Measurements from ENCODE around the gene CCR3.

Gene CCR3

DNA sequence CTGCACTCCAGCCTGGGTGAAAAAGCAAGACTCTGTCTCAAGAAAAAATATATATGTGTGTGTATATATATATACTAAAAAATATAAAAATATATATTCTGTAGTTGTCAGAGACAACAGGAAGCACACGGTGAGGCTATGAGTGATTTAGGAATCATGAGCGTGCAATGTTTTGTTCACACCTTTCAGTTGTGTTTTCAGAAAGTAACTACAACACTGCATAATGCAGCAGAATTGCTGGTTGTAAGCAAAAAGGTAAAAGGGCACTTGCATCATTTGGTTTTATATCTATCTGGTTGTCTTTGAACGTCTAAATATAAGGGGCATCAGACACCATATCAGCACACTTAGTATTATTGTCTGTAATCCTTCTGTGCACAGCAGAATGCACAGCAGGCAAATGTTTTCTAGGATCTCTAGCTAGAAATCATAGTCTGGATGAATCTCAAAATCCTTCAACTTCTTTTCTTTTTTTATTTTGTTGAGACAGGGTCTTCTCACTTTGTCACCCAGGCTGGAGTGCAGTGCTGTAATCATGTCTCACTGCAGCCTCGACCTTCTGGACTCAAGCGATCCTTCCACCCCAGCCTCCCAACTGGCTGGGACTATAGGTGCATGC, 44.8 kb downstream of the CCR3 start:
- no peak overlapping the region for H3K27ac ChIP-seq
- H2AFZ ChIP-seq = no peak overlapping the region
- H3K27me3 ChIP-seq (ENCODE audit: control insufficient read depth, insufficient read depth, low read length) = no peaks in the 10 kb centered on the region
- H3K4me2 ChIP-seq (ENCODE audit: low read length) = no peak overlapping the region
- no peaks in the 10 kb centered on the region for H3K36me3 ChIP-seq (ENCODE audit: control insufficient read depth, insufficient read depth, low read length)
- H3K4me1 ChIP-seq = no peaks in the 10 kb centered on the region
- no peak overlapping the region for H3K4me3 ChIP-seq (ENCODE audit: low read depth, low read length)
- H3K9me3 ChIP-seq (ENCODE audit: control insufficient read depth, low read length) = no peaks in the 10 kb centered on the region
- H3K79me2 ChIP-seq = no peaks in the 10 kb centered on the region
- TF ChIP-seq, protein P1, sequence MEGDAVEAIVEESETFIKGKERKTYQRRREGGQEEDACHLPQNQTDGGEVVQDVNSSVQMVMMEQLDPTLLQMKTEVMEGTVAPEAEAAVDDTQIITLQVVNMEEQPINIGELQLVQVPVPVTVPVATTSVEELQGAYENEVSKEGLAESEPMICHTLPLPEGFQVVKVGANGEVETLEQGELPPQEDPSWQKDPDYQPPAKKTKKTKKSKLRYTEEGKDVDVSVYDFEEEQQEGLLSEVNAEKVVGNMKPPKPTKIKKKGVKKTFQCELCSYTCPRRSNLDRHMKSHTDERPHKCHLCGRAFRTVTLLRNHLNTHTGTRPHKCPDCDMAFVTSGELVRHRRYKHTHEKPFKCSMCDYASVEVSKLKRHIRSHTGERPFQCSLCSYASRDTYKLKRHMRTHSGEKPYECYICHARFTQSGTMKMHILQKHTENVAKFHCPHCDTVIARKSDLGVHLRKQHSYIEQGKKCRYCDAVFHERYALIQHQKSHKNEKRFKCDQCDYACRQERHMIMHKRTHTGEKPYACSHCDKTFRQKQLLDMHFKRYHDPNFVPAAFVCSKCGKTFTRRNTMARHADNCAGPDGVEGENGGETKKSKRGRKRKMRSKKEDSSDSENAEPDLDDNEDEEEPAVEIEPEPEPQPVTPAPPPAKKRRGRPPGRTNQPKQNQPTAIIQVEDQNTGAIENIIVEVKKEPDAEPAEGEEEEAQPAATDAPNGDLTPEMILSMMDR (IDR thresholded peaks at IDR 0.05) = no peak
- H3K9ac ChIP-seq = no peak overlapping the region

DNA sequence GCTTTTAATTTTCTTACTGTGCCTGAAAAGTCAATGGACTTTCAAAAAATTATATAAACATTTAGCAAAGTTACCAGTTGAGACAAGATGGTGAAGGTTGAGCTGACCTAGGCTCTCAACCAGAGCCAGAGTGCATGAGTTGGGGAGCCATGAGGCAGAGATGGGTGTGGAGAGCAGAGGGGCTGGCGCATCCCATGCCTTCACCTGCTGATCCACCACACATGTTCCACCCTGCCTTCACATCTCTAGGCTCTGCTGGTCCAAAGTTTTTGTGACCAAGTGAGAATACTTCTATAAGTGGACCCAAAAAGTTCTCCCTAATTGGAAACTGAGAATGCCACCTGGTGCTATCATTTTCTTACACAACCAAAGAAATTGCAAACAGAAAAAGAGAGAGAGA, 47.3 kb downstream of the CCR3 start:
- H3K36me3 ChIP-seq (ENCODE audit: control insufficient read depth, insufficient read depth, low read length) = no peaks in the 10 kb centered on the region
- no peak overlapping the region for H3K4me3 ChIP-seq (ENCODE audit: low read depth, low read length)
- TF ChIP-seq, protein P1 (IDR thresholded peaks at IDR 0.05) = no peak
- no peaks in the 10 kb centered on the region for H3K79me2 ChIP-seq
- no peak overlapping the region for H3K9ac ChIP-seq
- no peaks in the 10 kb centered on the region for H3K4me1 ChIP-seq
- H3K27ac ChIP-seq = no peak overlapping the region
- no peak overlapping the region for H3K4me2 ChIP-seq (ENCODE audit: low read length)
- no peaks in the 10 kb centered on the region for H3K27me3 ChIP-seq (ENCODE audit: control insufficient read depth, insufficient read depth, low read length)
- no peak overlapping the region for H2AFZ ChIP-seq
- H3K9me3 ChIP-seq (ENCODE audit: control insufficient read depth, low read length) = no peaks in the 10 kb centered on the region

DNA sequence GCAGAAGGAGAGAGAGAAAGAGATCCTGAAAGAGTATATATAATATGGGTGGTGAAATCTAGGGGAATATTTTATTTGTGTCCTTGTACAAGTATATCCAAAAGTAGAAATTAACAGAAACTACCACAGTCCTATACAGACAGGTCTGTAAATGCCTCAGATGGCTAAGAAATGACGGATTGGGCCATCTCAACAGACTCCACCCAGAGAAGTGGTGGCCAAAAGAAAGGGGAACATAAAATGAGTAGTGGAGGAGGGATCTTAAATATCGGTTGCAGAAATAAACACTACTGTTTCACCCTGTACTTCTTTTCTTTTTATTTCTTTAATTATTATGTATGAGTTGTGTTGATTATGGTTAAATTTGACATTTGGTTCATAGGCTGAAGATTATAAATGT, 47.7 kb downstream of the CCR3 start:
- H3K4me1 ChIP-seq = no peaks in the 10 kb centered on the region
- no peaks in the 10 kb centered on the region for H3K79me2 ChIP-seq
- H3K4me3 ChIP-seq (ENCODE audit: low read depth, low read length) = no peak overlapping the region
- H3K27me3 ChIP-seq (ENCODE audit: control insufficient read depth, insufficient read depth, low read length) = no peaks in the 10 kb centered on the region
- H3K9me3 ChIP-seq (ENCODE audit: control insufficient read depth, low read length) = no peaks in the 10 kb centered on the region
- TF ChIP-seq, protein P1 (IDR thresholded peaks at IDR 0.05) = no peak
- H3K36me3 ChIP-seq (ENCODE audit: control insufficient read depth, insufficient read depth, low read length) = no peaks in the 10 kb centered on the region
- no peak overlapping the region for H3K27ac ChIP-seq
- no peak overlapping the region for H3K4me2 ChIP-seq (ENCODE audit: low read length)
- H2AFZ ChIP-seq = no peak overlapping the region
- no peak overlapping the region for H3K9ac ChIP-seq

DNA sequence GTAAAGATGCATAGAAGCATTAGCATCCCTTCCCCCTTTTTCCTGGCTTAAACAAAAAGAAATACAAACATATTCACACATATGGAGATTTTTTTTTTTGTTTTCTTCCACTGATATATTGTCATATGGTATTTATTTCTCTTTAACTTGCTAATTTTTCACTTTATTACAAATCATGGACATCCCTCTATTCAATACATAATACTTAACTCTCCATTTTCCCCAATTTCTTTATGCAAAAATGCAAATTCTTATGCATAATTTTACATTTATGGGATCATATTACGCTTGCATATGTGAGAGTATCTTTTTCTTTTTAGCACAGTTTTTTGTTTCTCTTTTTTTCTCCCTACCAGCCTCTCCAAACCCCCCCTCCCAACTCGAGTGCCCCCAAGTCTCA, 48.8 kb downstream of the CCR3 start:
- Histone ChIP-seq H3K27me3 (ENCODE audit: control insufficient read depth, insufficient read depth, low read length) (no peaks in the 10 kb centered on the region), H3K9me3 (ENCODE audit: control insufficient read depth, low read length) (no peaks in the 10 kb centered on the region), H3K36me3 (ENCODE audit: control insufficient read depth, insufficient read depth, low read length) (no peaks in the 10 kb centered on the region), H3K4me2 (ENCODE audit: low read length) (no peak overlapping the region), H3K4me3 (ENCODE audit: low read depth, low read length) (no peak overlapping the region), H3K27ac (no peak overlapping the region), H2AFZ (no peak overlapping the region), H3K9ac (no peak overlapping the region), H3K4me1 (no peaks in the 10 kb centered on the region), H3K79me2 (no peaks in the 10 kb centered on the region)
- TF ChIP-seq, protein P1 (IDR thresholded peaks at IDR 0.05) = no peak

DNA sequence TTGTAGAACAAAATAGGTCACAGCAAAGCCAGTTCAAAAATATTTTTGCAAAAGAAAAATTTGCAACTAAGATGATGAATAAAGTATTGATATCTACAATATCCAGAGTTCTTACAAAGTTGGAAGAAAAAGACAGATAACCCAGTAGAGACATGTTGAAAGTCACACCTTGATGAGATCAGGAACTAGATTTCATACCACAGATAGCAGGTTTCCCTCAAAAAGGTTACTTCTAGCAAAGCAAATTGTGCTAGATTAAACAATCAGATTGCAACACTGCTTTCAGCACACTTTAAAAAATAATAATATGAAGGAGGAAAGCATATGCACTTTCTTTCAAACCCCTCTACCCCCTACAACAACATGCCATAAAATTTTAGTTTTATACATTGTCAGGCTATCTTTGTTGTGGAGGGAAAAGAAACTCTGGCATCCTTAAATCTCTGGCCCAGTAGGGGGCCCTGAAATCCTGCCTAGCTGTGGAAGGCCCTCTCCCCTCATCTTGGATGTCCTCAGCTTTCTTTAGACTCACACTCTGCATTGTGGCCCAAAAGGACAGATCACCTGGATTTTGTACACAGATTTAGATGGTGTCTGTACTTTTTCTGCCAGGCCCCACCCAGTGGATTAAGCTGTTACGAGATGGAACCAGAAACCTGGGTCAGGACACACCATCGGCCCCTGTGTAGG, 50.9 kb downstream of the CCR3 start:
- no peaks in the 10 kb centered on the region for H3K9me3 ChIP-seq (ENCODE audit: control insufficient read depth, low read length)
- H3K4me1 ChIP-seq = no peaks in the 10 kb centered on the region
- no peak overlapping the region for H3K27ac ChIP-seq
- no peak overlapping the region for H3K4me2 ChIP-seq (ENCODE audit: low read length)
- TF ChIP-seq, protein P1 (IDR thresholded peaks at IDR 0.05) = no peak
- H3K79me2 ChIP-seq = no peaks in the 10 kb centered on the region
- H3K4me3 ChIP-seq (ENCODE audit: low read depth, low read length) = no peak overlapping the region
- no peaks in the 10 kb centered on the region for H3K27me3 ChIP-seq (ENCODE audit: control insufficient read depth, insufficient read depth, low read length)
- H3K9ac ChIP-seq = no peak overlapping the region
- no peak overlapping the region for H2AFZ ChIP-seq
- no peaks in the 10 kb centered on the region for H3K36me3 ChIP-seq (ENCODE audit: control insufficient read depth, insufficient read depth, low read length)
